ENCODE results near the gene CHAT.

- TF ChIP-seq, protein P1, sequence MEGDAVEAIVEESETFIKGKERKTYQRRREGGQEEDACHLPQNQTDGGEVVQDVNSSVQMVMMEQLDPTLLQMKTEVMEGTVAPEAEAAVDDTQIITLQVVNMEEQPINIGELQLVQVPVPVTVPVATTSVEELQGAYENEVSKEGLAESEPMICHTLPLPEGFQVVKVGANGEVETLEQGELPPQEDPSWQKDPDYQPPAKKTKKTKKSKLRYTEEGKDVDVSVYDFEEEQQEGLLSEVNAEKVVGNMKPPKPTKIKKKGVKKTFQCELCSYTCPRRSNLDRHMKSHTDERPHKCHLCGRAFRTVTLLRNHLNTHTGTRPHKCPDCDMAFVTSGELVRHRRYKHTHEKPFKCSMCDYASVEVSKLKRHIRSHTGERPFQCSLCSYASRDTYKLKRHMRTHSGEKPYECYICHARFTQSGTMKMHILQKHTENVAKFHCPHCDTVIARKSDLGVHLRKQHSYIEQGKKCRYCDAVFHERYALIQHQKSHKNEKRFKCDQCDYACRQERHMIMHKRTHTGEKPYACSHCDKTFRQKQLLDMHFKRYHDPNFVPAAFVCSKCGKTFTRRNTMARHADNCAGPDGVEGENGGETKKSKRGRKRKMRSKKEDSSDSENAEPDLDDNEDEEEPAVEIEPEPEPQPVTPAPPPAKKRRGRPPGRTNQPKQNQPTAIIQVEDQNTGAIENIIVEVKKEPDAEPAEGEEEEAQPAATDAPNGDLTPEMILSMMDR (optimal IDR thresholded peaks at IDR 0.05 in 1 of 3, IDR thresholded peaks at IDR 0.05 in 1 of 3, conservative IDR thresholded peaks at IDR 0.05 in 1 of 3; ENCODE audit: extremely low read depth in 1 of 3, insufficient read depth in 2 of 3, low read length in 3 of 3) = no peak
- no peak for TF ChIP-seq EZH2 (IDR thresholded peaks at IDR 0.05; ENCODE audit: low read length)
These were observed 74.5 kb downstream of the CHAT start for GRCh38 chr10:49688261-49688846.
